ENCODE results near the gene VEZF1.

DNA sequence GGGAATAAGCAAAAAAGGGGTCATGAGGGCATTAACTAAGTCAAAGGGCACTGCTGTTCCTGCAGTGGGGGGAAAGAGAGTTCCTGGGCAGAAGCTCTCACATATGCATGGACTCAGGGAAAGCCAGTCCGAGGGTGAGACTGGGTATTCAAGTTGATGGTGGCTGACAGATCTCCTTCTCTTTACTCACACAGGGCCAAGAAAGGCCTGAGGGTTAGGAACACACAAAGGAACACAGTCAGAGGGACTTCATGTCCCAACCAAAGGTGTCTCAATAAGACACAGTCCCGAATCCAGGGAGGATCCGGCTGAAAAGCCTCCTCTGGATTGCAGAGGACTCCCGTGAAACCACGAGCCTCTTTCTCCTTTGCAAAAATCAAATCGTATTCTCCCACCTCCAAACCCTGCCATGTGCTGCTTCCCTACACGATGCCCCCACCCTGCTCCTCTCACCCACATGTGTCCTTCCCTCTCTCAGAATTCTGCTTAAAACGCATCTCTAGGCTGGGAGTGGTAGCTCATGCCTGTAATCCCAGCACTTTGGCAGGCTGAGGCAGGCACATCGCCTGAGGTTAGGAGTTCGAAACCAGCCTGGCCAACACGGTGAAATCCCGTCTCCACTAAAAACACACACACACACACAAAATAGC, 56.4 kb downstream of the VEZF1 start:
- TF ChIP-seq SPI1 (IDR thresholded peaks at IDR 0.05; ENCODE audit: borderline replicate concordance, low read depth) = no peak
- TF ChIP-seq, protein P1, sequence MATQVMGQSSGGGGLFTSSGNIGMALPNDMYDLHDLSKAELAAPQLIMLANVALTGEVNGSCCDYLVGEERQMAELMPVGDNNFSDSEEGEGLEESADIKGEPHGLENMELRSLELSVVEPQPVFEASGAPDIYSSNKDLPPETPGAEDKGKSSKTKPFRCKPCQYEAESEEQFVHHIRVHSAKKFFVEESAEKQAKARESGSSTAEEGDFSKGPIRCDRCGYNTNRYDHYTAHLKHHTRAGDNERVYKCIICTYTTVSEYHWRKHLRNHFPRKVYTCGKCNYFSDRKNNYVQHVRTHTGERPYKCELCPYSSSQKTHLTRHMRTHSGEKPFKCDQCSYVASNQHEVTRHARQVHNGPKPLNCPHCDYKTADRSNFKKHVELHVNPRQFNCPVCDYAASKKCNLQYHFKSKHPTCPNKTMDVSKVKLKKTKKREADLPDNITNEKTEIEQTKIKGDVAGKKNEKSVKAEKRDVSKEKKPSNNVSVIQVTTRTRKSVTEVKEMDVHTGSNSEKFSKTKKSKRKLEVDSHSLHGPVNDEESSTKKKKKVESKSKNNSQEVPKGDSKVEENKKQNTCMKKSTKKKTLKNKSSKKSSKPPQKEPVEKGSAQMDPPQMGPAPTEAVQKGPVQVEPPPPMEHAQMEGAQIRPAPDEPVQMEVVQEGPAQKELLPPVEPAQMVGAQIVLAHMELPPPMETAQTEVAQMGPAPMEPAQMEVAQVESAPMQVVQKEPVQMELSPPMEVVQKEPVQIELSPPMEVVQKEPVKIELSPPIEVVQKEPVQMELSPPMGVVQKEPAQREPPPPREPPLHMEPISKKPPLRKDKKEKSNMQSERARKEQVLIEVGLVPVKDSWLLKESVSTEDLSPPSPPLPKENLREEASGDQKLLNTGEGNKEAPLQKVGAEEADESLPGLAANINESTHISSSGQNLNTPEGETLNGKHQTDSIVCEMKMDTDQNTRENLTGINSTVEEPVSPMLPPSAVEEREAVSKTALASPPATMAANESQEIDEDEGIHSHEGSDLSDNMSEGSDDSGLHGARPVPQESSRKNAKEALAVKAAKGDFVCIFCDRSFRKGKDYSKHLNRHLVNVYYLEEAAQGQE (IDR thresholded peaks at IDR 0.05; ENCODE audit: insufficient replicate concordance, low read depth) = no peak
- TF ChIP-seq, protein P2, sequence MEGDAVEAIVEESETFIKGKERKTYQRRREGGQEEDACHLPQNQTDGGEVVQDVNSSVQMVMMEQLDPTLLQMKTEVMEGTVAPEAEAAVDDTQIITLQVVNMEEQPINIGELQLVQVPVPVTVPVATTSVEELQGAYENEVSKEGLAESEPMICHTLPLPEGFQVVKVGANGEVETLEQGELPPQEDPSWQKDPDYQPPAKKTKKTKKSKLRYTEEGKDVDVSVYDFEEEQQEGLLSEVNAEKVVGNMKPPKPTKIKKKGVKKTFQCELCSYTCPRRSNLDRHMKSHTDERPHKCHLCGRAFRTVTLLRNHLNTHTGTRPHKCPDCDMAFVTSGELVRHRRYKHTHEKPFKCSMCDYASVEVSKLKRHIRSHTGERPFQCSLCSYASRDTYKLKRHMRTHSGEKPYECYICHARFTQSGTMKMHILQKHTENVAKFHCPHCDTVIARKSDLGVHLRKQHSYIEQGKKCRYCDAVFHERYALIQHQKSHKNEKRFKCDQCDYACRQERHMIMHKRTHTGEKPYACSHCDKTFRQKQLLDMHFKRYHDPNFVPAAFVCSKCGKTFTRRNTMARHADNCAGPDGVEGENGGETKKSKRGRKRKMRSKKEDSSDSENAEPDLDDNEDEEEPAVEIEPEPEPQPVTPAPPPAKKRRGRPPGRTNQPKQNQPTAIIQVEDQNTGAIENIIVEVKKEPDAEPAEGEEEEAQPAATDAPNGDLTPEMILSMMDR (IDR thresholded peaks at IDR 0.05; ENCODE audit: insufficient read depth, low read length) = no peak
- TF ChIP-seq POLR2AphosphoS5 (IDR thresholded peaks at IDR 0.05; ENCODE audit: low read depth) = no peak
- no peak for TF ChIP-seq GABPA (IDR thresholded peaks at IDR 0.05; ENCODE audit: low read depth)
